GM12872 (cell line): ENCODE measurements around the gene PLA2G4A.

Source experiments
- TF ChIP-seq, protein P1 (sequence below): IDR thresholded peaks from 3 replicates; pipeline ENCODE4 v1.5.1; 2011; ENCODE audit warnings: low read depth, mild to moderate bottlenecking, low read length, moderate library complexity; ENCODE audit not compliant: insufficient read depth

Gene PLA2G4A

DNA sequence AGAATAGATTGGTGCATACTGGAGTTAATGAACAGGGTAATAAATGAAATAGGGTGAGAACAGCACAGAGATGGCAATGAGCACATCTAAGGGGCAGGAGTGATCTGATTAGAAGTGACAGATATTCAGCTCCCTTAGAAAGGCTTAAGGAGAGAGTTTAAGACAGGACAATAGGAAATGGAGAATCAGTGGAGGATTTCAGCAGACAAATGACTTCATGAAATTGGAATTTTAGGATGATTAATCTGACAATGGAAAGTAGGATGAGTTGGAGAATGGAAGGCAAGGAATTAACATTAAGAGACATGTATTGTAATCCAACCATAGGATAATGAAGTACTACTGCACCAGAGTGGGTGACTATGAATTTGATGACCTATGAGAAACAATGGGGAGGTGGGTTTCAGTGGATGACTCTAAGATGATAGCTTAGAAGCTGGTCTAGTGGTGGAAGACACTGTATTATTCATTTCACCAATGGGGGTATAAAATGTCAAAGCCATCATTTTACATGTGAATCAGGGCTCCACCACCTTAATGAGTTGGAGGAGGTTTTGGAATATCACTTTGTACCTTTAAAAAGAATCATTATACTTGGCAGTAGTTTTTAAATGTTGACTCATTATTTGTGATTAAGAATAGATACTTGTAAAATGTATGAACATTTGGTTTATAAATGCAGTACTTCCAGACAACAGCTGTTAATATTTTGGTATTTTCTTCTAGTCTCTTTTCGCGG lies 139.1 kb downstream of the PLA2G4A start:
- TF ChIP-seq, protein P1, sequence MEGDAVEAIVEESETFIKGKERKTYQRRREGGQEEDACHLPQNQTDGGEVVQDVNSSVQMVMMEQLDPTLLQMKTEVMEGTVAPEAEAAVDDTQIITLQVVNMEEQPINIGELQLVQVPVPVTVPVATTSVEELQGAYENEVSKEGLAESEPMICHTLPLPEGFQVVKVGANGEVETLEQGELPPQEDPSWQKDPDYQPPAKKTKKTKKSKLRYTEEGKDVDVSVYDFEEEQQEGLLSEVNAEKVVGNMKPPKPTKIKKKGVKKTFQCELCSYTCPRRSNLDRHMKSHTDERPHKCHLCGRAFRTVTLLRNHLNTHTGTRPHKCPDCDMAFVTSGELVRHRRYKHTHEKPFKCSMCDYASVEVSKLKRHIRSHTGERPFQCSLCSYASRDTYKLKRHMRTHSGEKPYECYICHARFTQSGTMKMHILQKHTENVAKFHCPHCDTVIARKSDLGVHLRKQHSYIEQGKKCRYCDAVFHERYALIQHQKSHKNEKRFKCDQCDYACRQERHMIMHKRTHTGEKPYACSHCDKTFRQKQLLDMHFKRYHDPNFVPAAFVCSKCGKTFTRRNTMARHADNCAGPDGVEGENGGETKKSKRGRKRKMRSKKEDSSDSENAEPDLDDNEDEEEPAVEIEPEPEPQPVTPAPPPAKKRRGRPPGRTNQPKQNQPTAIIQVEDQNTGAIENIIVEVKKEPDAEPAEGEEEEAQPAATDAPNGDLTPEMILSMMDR = no peak

DNA sequence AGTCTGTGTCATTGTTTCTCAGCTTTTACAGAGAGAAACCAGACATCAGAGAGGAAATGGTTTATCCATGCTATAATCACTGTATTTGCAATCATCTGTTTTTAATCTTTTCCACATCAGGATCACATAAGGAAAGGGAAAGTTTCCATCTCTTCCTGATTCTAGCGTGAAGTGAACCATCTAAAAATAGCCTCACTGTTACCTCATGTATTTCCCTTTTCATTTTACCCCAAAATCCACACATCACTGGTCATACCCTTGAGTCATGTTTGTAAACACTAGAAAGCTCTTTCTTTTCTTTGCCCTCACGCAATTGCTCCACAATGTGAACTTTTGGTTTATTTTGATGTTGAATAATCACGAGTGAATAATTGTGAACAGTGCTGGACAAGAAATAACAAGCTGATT lies 146.0 kb downstream of the PLA2G4A start:
- TF ChIP-seq, protein P1 = no peak

GRCh38 chr1:186975220-186975619 lies 146.5 kb downstream of the PLA2G4A start:
- TF ChIP-seq, protein P1 = no peak

- TF ChIP-seq, protein P1 = no peak
These were observed 148.0 kb downstream of the PLA2G4A start for GRCh38 chr1:186976700-186977099.

DNA sequence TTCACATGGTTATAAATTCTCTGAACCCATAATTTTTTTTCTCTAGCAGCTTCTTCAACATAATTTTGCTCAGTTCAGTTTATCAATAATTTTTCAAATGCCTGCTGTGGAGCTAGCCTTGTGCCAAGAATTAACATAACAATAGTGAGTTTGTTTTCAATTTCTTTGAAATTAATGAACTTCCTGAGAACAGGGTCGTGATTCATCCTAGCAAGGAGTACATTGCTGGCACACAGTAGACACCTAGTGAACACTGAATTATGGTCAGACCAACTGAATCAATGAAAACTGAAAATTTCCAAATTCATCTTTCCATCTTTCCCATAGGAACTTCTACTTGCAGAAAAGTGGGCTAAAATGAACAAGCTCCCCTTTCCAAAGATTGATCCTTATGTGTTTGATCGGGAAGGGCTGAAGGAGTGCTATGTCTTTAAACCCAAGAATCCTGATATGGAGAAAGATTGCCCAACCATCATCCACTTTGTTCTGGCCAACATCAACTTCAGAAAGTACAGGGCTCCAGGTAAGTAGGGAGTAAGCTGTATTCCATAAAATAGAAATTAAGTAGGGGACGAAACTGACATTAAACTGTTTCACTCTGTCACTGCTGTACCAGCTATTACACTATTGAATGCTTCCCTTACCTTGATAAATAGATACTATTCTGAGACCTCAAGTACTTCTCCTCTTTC lies 148.7 kb downstream of the PLA2G4A start:
- TF ChIP-seq, protein P1 = no peak

- TF ChIP-seq, protein P1 = no peak
These were observed 150.1 kb downstream of the PLA2G4A start for GRCh38 chr1:186978596-186979556.

DNA sequence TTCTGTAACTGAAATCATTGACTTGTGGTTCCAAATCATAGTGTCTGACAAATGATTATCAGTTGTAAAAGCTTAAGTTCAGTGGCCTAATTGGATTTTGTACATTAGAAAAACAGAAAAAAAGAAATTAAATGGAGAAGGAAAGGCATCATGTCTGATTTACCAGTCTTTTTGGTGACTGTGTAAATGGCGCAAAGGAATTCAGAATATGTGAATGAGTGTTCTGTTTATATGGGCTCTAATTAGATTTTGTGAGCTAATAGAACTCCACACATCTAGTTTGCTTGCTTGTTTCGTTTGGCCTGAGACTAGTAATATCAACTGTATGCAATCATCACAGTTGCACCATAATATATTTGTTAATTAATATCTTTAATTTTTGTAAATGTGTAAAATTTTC lies 151.7 kb downstream of the PLA2G4A start:
- TF ChIP-seq, protein P1 = no peak
